ENCODE data around the gene DDX49.

DNA sequence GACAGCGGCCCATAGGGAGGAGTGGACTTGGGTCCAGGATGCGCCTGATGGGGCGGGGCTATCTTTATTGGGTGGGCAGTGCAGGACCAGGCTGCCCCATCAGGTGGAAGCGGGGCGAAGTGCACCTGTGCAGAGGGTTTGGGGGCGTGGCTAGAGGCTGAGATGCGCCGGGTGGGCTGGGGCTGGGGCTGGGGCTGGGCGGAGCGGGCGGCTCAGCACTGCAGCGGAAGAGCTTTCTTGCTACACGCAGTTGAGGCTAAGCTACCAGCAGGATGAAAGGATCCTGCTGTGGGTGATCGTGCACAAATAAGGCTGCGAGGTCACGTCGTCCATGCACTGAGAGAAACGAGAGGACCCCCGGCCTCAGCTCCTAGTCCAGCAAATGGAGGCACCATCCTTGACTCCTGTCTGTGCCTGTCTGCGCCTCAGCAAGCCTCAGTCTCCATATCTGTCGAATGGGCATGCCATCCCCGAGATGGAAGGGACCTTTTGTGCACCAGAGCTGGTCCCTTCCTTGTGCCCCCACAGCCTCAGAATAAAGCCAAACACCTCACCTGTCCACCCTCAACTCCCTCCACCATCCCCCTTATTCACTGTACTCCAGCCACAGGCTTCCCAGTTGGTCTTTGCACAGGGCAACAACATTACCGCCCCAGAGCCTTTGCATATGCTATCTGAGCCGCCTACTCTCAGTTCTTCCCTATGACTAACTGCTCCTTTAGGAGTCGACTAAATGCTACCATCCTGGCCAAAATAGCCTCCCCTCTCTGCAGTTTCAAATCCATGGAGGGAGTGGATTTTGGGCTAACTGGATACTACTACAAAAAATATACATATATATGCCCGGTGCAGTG lies 42.5 kb downstream of the DDX49 start:
- TF ChIP-seq, protein P1, sequence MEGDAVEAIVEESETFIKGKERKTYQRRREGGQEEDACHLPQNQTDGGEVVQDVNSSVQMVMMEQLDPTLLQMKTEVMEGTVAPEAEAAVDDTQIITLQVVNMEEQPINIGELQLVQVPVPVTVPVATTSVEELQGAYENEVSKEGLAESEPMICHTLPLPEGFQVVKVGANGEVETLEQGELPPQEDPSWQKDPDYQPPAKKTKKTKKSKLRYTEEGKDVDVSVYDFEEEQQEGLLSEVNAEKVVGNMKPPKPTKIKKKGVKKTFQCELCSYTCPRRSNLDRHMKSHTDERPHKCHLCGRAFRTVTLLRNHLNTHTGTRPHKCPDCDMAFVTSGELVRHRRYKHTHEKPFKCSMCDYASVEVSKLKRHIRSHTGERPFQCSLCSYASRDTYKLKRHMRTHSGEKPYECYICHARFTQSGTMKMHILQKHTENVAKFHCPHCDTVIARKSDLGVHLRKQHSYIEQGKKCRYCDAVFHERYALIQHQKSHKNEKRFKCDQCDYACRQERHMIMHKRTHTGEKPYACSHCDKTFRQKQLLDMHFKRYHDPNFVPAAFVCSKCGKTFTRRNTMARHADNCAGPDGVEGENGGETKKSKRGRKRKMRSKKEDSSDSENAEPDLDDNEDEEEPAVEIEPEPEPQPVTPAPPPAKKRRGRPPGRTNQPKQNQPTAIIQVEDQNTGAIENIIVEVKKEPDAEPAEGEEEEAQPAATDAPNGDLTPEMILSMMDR (IDR thresholded peaks at IDR 0.05; ENCODE audit: insufficient read depth, low read depth, low read length) = no peak
- no peak for TF ChIP-seq EZH2 (IDR thresholded peaks at IDR 0.05; ENCODE audit: insufficient read depth, low read length)
